ENCODE measurements around the gene CRACR2B. TPM values are rescaled to one million over a fixed set of nuclear protein-coding genes. Genes with fewer than 3 reads are reported as not detected.

Gene CRACR2B
- total RNA-seq, 1 experiment from 2014 or later, result 5.3 TPM

DNA sequence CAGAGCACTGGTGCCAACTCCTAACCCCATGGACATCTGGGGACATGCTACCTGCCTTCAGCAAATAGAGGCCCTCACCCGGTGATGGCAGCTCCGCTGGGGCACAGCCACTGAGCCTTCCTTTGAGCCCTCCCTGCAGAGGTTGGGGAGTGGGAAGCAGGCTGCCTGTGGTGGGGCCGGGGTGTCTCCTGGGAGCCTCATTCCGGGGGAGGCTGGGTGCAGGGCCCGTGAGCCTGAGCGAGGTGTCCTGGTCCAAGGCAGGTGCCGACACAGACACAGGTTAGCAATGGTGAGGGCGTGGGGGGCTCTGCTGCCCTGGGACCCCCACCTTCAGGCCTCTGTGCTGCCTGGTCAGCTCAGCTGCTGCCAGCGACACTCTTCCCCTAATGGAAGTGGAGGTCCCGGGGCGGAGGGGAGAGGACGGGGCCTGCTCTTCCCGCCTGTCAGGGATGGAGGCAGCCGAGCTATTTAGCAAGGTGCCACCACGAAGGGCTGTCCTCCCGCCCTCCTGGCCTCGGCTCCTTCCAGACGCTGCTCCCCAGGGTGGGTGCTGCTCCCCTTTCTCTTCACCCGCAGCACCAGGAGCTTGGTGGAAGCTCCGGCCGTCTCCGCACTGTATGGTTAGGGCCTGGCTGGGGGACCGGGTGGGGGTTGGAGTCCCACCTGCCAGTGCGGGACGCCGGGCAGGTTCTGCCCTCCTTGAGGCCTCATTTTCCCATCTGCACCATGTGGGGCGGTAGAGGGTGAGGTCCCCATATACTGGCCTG is 26.1 kb downstream of the CRACR2B start:
- no peak for DNase-seq (ENCODE audit: low read depth)

DNA sequence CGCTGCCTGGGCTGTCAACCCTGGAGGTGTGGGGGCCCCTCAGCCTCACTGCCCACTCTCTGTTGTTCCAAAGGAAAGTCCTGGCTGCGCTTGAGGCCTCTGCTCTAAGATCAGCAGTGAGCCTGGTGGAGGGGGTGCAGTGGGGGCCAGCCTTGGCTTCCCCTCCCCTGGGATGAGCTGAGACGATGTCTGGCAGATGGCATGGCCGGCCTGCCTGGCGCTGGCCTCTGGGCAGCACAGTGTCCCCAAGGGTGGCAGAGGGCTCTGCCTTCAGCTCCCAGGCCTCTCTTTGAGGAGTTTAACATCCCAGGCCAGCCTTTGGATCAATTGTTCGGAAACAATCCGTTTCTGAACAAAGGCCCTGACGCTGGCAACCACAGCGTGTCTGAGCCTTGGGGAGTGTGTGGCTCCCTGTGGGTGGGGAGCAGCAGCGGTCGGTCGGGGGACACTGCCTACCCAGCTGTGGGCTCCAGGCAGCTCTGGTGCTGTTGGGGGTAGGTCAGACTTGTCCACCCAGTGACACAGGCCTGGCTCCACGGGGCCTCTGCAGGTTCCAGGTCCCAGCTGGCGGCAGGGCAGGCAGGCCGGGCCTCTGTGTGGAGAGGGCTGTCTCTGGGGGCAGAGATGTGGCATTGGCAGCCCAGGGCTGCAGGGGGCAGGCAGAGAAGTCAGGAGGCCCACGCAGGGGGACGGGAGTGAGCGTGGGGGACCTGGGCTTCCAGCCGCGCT is 27.0 kb downstream of the CRACR2B start:
- no peak for DNase-seq (ENCODE audit: low read depth)

DNA sequence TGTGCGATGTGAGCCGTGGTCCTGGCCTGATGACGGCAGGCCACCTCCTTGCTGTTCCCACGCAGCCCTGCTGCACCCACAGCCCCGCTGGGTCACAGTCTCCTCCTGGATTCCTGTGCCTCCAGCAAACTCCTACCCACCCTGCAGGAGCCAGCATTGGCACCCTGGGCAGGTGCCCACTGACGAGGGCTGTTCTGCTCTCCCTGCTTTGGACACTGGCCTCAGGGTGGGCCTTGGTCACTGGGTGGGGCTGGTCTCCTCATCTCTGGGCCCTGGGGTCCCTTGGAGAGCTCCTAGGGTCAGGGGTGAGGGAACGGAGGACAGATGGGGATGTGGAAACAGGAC is 27.6 kb downstream of the CRACR2B start:
- no peak for DNase-seq (ENCODE audit: low read depth)

DNA sequence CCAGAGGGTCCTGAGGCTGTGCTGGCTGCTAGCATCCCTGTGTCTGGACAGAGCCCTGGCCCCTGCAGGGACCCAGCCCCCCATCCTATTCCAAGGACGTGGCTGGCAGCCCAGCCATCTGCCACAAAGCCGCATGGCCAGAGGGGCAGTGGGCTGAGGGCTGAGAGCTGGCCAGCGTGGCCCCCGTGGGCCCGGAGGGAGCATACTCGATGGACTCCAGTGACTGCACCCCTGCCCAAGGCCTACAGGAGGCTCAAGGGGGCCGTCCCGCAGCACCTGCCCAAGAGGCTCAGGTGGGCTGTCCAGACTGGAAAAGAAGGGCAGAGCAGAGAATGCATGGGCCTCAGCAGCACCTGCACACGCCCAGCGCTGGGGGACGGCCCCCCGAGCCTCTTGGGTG is 28.1 kb downstream of the CRACR2B start:
- no peak for DNase-seq (ENCODE audit: low read depth)

DNA sequence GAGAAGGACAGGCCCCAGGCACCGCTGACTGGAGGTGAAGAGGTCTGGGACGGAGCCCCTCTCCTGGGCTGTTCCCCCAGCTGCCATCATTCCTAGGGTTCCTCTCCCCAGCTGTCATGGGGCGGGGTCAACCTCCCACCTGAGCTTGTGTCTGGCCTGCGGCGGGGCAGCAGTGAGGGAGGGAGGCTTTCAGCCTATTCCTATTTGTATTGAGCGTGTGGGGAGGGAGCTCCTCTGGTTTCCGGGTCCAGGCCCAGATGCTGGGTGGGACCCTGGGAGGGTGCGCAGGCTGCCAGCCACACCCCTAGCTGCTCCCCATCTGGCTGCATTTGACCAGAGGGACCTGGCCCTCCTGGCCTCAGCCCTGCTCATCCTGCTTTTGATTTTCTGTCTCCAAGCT is 28.7 kb downstream of the CRACR2B start:
- DNase-seq (ENCODE audit: low read depth), result no peak

DNA sequence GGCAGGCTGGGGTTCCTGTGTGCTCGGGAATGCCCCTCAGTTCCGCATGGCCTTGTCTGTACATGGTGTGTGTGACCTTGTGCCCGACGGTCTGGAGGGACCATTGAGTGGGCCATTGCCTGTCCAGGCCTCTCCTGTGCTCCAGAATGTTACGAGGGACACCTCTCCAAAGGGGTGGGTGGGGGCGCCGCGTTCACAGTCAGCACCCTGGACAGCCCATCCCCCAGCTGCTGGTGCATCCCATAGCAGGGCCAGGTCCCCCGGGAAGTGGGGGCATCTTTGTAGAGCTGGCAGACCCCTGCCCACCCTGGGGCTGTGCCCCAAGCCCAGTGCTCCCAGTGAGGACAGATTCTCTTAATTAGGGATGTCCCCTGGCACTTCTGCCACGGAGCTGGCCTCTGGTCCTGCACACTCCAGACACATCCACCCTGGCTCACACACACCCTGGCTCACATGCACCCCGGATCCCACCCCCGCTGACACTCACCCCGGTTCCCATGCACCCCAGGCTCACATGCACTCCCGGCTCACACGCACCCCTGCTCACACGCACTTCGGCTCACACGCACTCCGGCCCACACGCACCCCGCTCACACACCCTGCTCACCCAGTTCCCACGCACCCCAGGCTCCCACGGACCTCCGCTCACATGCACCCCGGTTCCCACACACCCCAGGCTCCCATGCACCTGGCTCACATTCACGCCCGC is 30.5 kb downstream of the CRACR2B start:
- DNase-seq (ENCODE audit: low read depth), result no peak

DNA sequence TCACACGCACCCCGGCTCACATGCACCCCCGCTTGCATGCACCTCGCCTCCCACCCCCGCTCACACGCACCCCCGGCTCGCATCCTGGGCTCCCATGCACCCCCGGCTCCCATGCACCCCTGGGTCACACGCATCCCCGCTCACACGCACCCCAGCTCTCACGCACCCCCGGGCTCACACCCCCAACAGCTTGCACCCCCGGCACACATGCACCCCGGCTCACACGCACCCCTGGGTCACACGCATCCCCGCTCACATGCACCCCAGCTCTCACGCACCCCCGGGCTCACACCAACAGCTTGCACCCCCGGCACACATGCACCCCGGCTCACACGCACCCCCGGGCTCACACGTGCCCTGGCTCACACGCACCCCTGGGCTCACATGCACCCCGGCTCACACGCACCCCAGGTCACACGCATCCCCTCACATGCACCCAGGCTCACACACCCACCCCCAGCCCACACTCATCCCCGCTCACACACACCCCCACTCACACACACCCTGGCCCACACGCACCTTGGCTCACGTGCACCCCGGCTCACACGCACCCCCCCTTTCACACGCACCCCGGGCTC is 31.1 kb downstream of the CRACR2B start:
- no peak for DNase-seq (ENCODE audit: low read depth)

DNA sequence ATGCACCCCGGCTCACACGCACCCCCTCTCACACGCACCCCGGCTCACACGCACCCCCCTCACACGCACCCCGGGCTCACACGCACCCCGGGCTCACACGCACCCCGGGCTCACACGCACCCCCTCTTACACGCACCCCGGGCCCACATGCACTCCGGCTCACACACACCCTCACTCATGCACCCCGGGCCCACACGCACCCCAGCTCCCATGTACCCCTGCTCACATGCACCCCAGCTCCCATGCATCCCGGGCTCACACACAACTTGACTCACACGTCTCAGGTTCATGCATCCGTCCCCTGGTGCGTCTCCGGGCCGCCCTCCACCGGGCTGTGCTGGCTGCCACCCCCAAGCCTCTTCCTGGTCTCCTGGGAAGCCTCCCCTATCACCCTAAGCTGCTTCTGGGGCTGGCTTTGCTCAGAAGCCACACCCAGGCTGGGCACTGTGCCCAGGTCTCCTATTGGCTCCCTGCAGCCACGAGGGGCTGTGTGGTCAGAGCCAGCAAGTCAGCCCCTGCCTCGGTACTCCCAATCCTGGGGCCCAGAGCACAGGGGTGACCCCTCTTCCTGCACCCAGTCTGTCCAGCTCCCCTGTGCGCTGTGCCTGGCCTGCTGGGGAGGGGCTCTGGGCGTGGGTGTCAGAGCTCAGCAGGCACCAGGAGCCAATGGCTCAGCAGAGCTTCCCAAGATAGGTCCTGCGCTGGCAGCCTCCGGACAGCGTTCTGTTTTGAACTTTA is 31.8 kb downstream of the CRACR2B start:
- DNase-seq (ENCODE audit: low read depth), result peak; percentile 75

DNA sequence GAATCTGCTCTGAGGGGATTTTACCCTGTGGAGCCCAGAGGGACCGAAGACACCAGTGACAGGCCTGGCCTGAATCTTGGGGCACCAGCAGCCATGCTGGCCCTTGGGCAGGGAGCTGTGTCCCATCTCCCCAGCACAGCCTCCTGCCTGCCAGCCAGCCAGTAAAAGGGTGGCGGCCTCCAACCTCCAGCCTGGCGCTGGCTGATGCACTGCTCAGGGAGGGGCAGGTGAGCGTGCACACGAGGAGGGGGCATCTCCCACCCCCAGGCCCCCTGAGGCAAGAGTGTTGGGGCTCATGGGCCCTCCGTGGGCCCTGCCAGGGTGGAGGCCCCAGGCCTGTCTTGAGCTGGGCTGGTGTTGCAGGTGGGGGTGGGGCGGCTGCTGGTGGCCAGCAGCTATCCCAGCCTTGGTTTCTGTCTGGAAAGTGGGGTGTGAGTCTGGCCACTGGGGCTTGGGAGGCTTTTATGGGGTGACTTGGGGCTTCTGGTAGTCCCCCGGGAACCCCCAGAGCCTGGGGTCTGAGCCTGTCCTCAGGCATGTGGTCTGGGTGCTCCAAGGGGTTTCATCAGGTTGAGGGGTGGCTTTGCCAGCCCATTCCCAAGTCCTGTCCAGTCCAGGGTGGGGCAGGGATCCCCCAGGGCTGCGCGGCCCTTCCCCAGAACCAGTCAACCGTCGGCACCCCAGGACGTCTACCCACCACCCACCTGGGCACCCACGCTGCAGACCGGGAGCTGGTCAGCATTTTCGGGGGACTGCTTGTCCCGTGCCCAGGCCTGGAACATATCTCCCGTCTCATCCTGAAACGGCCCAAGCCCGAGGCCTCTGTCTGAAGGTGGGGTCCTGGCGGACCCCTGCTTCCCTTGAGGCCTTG is 32.8 kb downstream of the CRACR2B start:
- no peak for DNase-seq (ENCODE audit: low read depth)

DNA sequence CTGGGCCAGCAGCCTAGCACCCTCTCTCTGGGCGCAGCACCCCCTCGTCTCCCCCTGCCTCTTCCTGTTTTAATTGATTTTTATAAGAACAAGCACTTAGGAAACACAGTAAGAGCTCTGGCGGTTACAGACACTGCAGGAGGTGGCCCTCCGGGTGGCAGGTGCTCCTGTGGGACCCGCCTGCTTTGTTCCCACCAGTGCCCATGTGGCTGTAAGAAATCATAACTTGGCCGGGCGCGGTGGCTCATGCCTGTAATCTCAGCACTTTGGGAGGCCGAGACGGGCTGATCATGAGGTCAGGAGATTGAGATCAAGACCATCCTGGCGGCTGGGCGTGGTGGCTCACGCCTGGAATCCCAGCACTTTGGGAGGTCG is 33.4 kb downstream of the CRACR2B start:
- DNase-seq (ENCODE audit: low read depth), result no peak

DNA sequence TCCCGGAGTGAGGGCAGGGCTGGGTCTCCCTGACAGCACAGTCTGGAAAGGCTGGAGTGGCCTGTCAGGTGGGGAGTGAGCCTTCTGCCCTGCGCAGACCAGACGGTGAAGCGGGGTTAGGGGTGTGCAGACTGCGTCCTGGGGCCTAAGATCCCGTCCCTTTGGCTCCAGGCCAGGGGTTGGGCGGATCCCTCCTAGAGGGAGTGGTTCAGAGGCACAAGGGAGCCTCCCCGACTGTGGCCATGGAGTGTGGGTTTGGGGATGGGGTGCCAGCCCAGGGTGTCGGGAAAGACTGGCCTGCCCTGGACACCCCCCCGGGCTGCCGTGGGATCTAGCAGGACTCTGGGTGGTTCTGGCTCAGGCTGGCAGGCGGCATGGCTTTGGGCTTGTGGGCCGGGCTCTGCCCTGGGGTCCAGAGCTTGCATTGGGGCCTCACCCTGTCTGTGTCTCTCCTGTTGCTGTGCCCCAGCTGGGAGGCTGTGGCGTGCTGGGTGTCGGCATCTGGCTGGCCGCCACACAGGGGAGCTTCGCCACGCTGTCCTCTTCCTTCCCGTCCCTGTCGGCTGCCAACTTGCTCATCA is 34.5 kb downstream of the CRACR2B start:
- no peak for DNase-seq (ENCODE audit: low read depth)

DNA sequence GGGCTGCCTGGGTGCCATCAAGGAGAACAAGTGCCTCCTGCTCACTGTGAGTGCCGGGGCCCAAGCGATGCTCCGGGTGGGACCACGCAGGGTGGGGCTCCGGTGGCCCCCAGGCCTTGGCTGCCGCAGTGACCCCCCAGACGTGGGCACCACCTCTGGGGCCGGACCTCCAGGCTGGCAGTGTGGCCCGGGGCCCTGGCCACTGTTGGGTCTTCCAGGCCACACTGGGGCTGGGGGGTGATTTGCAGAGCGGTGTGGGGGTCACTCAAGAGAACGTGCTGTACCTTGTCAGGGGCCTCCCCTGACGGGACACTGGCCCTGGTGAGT is 34.9 kb downstream of the CRACR2B start:
- DNase-seq (ENCODE audit: low read depth), result no peak

DNA sequence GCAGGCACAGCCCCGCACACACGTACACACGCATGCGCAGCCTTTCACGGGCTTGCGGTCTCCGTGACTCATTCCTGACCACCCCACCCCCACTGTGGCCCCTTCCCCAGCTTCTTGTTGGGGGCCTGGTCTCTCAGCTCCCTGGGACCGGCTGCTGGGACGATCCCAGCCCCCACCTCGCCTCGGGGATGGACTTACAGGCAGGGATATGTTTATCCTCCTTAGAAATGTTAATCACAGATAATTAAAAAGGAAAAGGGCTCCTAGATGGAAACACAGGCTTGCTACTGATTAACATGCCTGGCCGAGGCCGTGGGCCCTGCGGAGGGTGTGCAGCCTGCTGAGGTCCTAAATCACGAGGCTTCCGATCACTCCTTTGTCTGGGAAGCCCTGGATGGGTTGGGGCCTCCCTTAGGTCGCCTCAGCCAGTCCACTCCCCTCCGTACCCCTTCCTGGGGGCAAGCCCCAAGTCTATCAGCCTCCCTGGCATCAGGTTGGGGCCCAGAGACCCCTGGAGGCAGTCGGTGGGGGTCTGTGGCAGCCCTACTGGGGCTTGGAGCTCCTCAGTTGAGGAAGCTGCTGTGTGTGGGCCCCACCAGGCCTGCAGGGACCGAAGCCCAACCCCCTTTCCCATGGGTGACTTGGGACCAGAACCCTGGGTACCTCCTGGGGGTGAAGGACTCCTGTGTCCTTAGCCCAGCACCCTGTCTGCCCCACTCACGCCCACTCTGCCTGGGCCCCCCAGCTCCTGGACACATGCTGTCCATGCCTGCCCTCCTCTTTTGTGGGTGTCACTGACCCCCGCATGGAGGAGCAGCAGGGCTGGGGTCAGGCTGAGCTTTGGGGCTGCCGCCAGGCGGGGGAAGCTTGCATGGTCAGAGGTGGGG is 35.5 kb downstream of the CRACR2B start:
- DNase-seq (ENCODE audit: low read depth), result no peak

DNA sequence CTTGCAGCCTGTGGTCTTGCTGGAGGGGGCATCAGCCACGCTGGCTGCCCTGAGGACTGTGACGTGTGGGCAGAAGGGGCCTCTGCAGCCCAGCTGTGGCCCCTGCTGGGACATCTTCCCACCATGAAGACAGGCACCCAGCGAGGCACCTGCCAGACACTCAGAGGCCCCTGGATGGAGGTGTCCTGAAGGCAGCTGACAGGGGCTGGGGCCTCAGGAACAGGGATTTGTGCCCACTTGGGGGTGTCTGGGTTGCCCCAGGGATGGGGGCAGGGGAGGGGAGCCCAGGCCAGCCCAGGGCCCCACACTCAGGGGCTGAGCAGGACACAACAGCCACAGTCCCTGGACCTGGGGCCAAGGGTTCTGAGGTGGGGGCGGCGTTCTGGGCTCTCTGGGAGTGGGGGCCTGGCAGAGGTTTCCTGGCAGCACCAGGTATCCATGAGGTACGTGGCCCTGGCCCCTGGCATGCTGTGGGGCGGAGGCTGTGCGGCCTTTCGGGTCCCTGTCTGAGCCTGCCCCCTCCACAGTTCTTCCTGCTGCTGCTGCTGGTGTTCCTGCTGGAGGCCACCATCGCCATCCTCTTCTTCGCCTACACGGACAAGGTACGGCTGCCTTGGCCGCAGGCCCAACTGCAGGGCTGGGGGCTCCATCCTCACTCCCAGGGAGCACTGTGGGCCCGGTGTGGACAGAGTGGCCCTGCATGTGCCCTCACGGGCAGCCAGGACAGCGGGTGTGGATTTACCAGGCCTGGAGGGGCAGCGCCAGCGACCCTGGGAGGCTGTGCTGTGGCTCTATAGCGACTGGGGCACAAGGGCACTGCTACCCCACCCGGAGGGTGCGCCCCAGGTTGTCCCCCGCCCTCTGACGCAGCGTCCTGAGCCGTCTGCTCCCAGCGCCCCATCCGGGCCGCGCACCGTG is 36.5 kb downstream of the CRACR2B start:
- no peak for DNase-seq (ENCODE audit: low read depth)

DNA sequence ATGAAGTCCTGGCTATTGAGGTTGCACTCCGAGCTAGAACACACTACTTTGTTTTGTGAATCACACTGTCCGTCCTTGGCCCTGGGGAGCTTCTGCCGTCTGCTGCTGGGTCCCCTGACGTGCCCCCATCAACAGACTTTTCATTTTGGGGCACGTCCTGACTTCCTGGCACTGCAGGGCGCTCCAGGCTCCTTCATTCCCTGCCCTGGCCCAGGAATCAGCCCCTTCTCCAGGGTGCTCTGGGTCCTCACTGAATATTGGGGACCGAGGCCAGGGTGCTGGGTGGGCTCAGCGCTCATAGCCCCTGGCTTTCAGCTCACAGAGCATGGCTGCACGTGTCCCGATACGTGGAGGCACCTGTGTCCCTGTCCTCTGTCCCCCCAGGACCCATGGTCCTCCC is 37.2 kb downstream of the CRACR2B start:
- DNase-seq (ENCODE audit: low read depth), result no peak

DNA sequence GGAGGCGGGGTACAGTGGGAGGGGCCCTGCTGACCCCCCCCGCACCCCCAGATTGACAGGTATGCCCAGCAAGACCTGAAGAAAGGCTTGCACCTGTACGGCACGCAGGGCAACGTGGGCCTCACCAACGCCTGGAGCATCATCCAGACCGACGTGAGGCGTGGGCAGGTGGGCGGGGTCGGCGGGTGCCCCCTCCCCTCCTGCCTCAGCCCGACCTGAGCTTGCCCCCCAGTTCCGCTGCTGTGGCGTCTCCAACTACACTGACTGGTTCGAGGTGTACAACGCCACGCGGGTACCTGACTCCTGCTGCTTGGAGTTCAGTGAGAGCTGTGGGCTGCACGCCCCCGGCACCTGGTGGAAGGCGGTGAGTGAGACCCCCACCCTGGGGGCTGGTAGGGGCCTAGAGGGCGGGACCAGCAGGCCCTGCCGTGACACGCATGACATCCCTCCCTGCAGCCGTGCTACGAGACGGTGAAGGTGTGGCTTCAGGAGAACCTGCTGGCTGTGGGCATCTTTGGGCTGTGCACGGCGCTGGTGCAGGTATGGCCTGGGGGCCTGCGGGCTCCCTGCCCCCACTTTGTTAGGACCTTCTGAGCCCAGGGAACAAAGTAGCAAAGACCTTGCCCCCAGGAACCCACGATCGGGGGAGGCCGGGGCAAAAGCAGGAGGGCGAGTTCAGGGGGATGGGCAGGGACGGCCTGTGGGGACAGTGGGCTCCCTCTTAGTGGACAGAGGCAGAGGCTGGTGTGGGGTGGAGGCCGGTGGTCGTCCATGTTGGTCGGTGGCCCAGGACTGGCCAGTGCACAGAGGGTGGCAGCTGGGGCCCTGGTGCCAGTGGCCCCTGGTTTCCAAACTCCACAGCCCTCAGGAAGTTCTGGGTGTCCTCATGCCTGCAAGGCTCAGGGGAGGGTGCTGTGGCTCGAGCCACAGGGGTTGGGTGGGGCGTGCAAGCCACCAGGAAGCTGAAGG is 38.0 kb downstream of the CRACR2B start:
- no peak for DNase-seq (ENCODE audit: low read depth)

DNA sequence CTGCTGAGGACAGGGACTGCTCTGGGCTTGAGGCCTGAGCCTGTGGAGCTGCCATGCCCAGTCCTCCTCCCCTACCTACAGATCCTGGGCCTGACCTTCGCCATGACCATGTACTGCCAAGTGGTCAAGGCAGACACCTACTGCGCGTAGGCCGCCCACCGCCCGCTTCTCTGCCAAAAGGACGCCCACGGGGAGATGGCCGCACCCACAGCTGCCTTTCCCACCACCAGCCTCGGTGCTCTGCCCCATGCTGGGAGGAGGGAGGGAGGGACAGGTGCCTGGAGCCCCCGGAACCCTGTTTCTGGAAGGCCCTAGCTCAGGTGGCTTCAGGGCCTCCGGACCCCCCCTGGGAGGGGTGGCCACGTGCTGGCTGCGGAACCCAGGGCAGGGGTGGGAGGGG is 38.8 kb downstream of the CRACR2B start:
- DNase-seq (ENCODE audit: low read depth), result no peak

All from Daoy (cell line).